Measurements from ENCODE around the gene ARHGAP5. TPM values are rescaled to one million over a fixed set of nuclear protein-coding genes. Genes with fewer than 3 reads are reported as not detected.

ARHGAP5 gene
- total RNA-seq, 1 donor = 88.7 TPM

DNA sequence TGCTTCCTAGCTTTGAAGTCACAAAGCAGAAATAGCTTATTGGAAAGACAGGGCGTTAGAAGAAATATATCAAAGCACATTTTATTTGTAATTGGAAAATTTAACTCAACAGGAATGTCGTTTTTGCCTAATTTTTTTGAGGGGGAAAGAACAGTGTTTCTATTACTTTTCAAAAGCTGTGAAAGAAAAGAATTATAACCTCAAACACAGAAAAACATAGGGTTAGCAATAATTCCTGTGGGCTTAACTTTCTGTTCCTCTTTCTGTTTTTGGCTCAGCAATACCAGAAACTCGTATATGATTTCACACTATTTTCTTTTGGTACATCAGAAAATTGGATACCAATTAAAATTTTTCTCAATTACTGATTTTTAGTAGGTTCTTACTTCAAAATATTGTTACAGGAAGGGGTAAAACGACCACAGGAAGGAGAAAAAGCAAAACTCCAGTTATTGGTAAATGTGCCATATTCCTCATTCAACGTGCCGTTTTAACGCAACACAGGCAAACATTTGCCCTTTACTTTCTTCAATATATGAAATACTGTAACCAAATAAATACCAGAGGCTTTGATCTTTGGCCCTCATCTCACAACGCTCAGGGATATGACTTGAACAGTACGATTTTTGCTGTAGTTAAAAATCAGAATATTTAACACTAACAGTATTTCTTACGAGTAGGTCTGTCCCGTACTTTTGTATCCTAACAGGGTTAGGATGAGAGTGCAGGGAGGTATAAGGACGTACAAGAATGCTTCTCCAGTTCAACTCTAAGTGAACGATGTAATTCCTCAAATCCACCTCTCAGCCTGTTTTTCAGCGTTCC is 123.5 kb downstream of the ARHGAP5 start:
- Histone ChIP-seq H2AFZ (ENCODE audit: low read length) (peak overlapping the region; percentile 92), H3K9me3 (ENCODE audit: low read depth, low read length) (no peaks in the 10 kb centered on the region), H3K4me2 (ENCODE audit: insufficient read depth, low read length) (peak overlapping the region; percentile 84), H3K27me3 (ENCODE audit: insufficient read depth, low read length) (peaks cover 21% of the 10 kb centered on the region), H3K79me2 (ENCODE audit: insufficient read depth, low read length) (no peaks in the 10 kb centered on the region), H3K4me1 (ENCODE audit: insufficient read depth, low read length) (peaks cover 18% of the 10 kb centered on the region), H3K36me3 (ENCODE audit: insufficient read depth, low read length) (no peaks in the 10 kb centered on the region), H4K20me1 (ENCODE audit: insufficient read depth, low read length) (no peaks in the 10 kb centered on the region), H3K27ac (ENCODE audit: low read depth, low read length) (no peak overlapping the region), H3K4me3 (ENCODE audit: insufficient read depth, low read length) (peak overlapping the region; percentile 75)
- no peak for DNase-seq (ENCODE audit: insufficient read length, low spot score, missing footprints)
- TF ChIP-seq, protein P1, sequence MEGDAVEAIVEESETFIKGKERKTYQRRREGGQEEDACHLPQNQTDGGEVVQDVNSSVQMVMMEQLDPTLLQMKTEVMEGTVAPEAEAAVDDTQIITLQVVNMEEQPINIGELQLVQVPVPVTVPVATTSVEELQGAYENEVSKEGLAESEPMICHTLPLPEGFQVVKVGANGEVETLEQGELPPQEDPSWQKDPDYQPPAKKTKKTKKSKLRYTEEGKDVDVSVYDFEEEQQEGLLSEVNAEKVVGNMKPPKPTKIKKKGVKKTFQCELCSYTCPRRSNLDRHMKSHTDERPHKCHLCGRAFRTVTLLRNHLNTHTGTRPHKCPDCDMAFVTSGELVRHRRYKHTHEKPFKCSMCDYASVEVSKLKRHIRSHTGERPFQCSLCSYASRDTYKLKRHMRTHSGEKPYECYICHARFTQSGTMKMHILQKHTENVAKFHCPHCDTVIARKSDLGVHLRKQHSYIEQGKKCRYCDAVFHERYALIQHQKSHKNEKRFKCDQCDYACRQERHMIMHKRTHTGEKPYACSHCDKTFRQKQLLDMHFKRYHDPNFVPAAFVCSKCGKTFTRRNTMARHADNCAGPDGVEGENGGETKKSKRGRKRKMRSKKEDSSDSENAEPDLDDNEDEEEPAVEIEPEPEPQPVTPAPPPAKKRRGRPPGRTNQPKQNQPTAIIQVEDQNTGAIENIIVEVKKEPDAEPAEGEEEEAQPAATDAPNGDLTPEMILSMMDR (IDR thresholded peaks at IDR 0.05; ENCODE audit: extremely low read depth, low read depth, low read length) = no peak

DNA sequence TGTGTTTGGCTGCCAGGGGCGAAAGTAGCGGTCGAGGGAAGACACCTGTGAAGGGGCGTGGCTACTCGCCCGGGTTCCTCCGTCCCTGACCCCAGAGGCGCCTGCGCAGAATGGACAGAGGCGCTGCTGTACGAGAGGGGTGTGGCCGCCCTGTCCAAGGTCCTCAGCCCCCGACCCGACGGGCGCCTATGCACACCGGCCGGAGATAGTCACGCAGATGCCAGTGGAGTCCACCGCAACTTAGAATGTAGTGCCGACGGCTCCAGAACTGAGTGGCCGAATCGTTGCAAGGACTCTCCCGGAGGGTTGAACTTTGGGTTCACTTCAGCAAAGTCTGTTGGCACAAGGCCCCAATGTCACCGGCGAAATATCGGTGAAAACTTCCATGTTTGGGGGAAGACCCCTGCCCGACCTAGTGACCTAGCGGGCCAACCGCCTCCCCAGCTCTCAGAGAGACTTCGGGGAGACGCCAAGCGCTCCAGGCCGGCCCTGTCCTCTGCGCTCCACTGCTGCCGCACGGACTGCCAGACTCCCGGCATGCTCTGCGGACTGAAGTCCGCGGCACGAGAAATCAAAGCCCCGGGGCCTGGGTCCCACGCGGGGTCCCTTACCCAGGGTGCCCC is 124.2 kb downstream of the ARHGAP5 start:
- no peak for DNase-seq (ENCODE audit: insufficient read length, low spot score, missing footprints)
- Histone ChIP-seq H3K4me3 (ENCODE audit: insufficient read depth, low read length) (peak overlapping the region; percentile 75), H4K20me1 (ENCODE audit: insufficient read depth, low read length) (no peaks in the 10 kb centered on the region), H2AFZ (ENCODE audit: low read length) (peak overlapping the region; percentile 92), H3K79me2 (ENCODE audit: insufficient read depth, low read length) (no peaks in the 10 kb centered on the region), H3K36me3 (ENCODE audit: insufficient read depth, low read length) (no peaks in the 10 kb centered on the region), H3K9me3 (ENCODE audit: low read depth, low read length) (no peaks in the 10 kb centered on the region), H3K27me3 (ENCODE audit: insufficient read depth, low read length) (peaks cover 21% of the 10 kb centered on the region), H3K4me1 (ENCODE audit: insufficient read depth, low read length) (peaks cover 18% of the 10 kb centered on the region), H3K27ac (ENCODE audit: low read depth, low read length) (no peak overlapping the region), H3K4me2 (ENCODE audit: insufficient read depth, low read length) (peak overlapping the region; percentile 84)
- TF ChIP-seq, protein P1 (IDR thresholded peaks at IDR 0.05; ENCODE audit: extremely low read depth, low read depth, low read length) = no peak

DNA sequence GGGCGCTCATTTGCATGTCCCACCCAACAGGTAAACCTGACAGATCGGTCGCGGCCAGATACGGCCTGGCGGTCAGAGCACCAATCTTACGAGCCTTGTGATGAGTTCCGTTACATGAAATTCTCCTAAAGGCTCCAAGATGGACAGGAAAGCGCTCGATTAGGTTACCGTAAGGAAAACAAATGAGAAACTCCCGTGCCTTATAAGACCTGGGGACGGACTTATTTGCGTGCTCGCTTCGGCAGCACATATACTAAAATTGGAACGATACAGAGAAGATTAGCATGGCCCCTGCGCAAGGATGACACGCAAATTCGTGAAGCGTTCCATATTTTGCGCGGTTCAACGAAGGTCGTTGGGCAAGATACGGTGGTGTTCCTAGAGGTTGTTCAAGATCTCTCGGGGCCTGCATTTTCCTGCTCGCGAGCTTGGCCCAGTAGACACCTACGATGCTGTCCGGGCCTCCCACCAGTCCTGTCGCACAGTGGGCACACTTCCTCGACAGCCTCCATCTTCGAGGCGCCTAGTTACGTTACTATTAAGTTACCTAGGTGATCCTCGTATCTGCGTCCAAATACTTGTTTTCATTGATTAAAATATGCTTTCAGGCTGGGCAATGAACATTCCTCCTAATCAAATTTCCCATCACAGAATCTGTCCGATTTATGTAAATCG is 124.8 kb downstream of the ARHGAP5 start, which contains the start of gene RNU6-7:
RNU6-7 (plus strand) TSS at position 230 of the 675 bp plus-strand sequence.
- Histone ChIP-seq H2AFZ (ENCODE audit: low read length) (peak within 1 kb of the TSS; percentile 92), H3K36me3 (ENCODE audit: insufficient read depth, low read length) (no peaks in the 10 kb centered on the region), H3K4me3 (ENCODE audit: insufficient read depth, low read length) (peak within 1 kb of the TSS; percentile 75), H3K79me2 (ENCODE audit: insufficient read depth, low read length) (no peaks in the 10 kb centered on the region), H4K20me1 (ENCODE audit: insufficient read depth, low read length) (no peaks in the 10 kb centered on the region), H3K9me3 (ENCODE audit: low read depth, low read length) (no peaks in the 10 kb centered on the region), H3K4me1 (ENCODE audit: insufficient read depth, low read length) (peaks cover 18% of the 10 kb centered on the region), H3K4me2 (ENCODE audit: insufficient read depth, low read length) (peak within 1 kb of the TSS; percentile 84), H3K27me3 (ENCODE audit: insufficient read depth, low read length) (peaks cover 24% of the 10 kb centered on the region), H3K27ac (ENCODE audit: low read depth, low read length) (no peak within 1 kb of the TSS)
- DNase-seq (ENCODE audit: insufficient read length, low spot score, missing footprints) = no peak
- TF ChIP-seq, protein P1 (IDR thresholded peaks at IDR 0.05; ENCODE audit: extremely low read depth, low read depth, low read length) = no peak

Data from osteoblast (primary cell).